ES-I3 (cell line): Measurements from ENCODE around the gene NCMAP.

Experiments used
- H3K36me3 ChIP-seq: 2 replicates; pipeline ENCODE4 v1.6.1; 2013; ENCODE audit warnings: mild to moderate bottlenecking, low read length, control low read depth, moderate library complexity; ENCODE audit not compliant: insufficient read depth
- H3K4me1 ChIP-seq: 2 replicates; pipeline ENCODE4 v1.6.1; 2013; ENCODE audit warnings: mild to moderate bottlenecking, control low read depth, low read length; ENCODE audit not compliant: insufficient read depth
- H3K9ac ChIP-seq: 2 replicates; pipeline ENCODE4 v1.6.1; 2013; ENCODE audit warnings: low read depth, mild to moderate bottlenecking, low read length, moderate library complexity
- H3K9me3 ChIP-seq: 2 replicates; pipeline ENCODE4 v1.6.1; 2013; ENCODE audit warnings: mild to moderate bottlenecking, low read length, moderate library complexity; ENCODE audit not compliant: control insufficient read depth, insufficient read depth

The NCMAP gene

GRCh38 chr1:24641646-24642151 is 85.8 kb downstream of the NCMAP start:
- Histone ChIP-seq H3K4me1 (no peaks in the 10 kb centered on the region), H3K9me3 (no peaks in the 10 kb centered on the region), H3K36me3 (peaks cover 4% of the 10 kb centered on the region), H3K9ac (peak overlapping the region; percentile 67)

GRCh38 chr1:24642481-24643362 is 86.8 kb downstream of the NCMAP start, which contains the start of gene SRRM1:
Gene SRRM1, plus strand, starts transcription at chr1:24643302. Its CDS starts 25 bp downstream, at chr1:24643327.
- peak within 1 kb of the TSS; percentile 96 for H3K9ac ChIP-seq
- H3K36me3 ChIP-seq, result peaks cover 9% of the 10 kb centered on the region
- H3K9me3 ChIP-seq, result no peaks in the 10 kb centered on the region
- no peaks in the 10 kb centered on the region for H3K4me1 ChIP-seq

- no peaks in the 10 kb centered on the region for H3K9me3 ChIP-seq
- H3K9ac ChIP-seq, result peak overlapping the region; percentile 83
- H3K36me3 ChIP-seq, result peaks cover 13% of the 10 kb centered on the region
- no peaks in the 10 kb centered on the region for H3K4me1 ChIP-seq
These were observed 87.6 kb downstream of the NCMAP start for GRCh38 chr1:24643363-24644099.

GRCh38 chr1:24644100-24644384 is 88.2 kb downstream of the NCMAP start:
- H3K9ac ChIP-seq, result peak overlapping the region; percentile 83
- H3K9me3 ChIP-seq, result no peaks in the 10 kb centered on the region
- H3K4me1 ChIP-seq, result no peaks in the 10 kb centered on the region
- H3K36me3 ChIP-seq, result peaks cover 17% of the 10 kb centered on the region

GRCh38 chr1:24648919-24649318 is 93.0 kb downstream of the NCMAP start:
- Histone ChIP-seq H3K36me3 (peaks cover 35% of the 10 kb centered on the region), H3K9ac (no peak overlapping the region), H3K4me1 (no peaks in the 10 kb centered on the region), H3K9me3 (no peaks in the 10 kb centered on the region)

GRCh38 chr1:24652382-24652781 is 96.5 kb downstream of the NCMAP start:
- Histone ChIP-seq H3K9ac (no peak overlapping the region), H3K36me3 (peaks cover 58% of the 10 kb centered on the region), H3K9me3 (no peaks in the 10 kb centered on the region), H3K4me1 (no peaks in the 10 kb centered on the region)

- Histone ChIP-seq H3K36me3 (peaks cover 56% of the 10 kb centered on the region), H3K9me3 (no peaks in the 10 kb centered on the region), H3K9ac (no peak overlapping the region), H3K4me1 (no peaks in the 10 kb centered on the region)
These were observed 98.1 kb downstream of the NCMAP start for GRCh38 chr1:24654010-24654409.

- H3K9me3 ChIP-seq, result no peaks in the 10 kb centered on the region
These were observed 100.2 kb downstream of the NCMAP start for GRCh38 chr1:24656046-24656445.

GRCh38 chr1:24657781-24658180 is 101.9 kb downstream of the NCMAP start:
- H3K9me3 ChIP-seq, result no peaks in the 10 kb centered on the region
- H3K9ac ChIP-seq, result no peak overlapping the region
- H3K4me1 ChIP-seq, result no peaks in the 10 kb centered on the region
- peaks cover 67% of the 10 kb centered on the region for H3K36me3 ChIP-seq

More at GRCh38 chr1:24656046-24656445, 100.2 kb downstream of the NCMAP start:
- H3K36me3 ChIP-seq, result peaks cover 60% of the 10 kb centered on the region
- H3K4me1 ChIP-seq, result no peaks in the 10 kb centered on the region
- H3K9ac ChIP-seq, result no peak overlapping the region
